NT2/D1 (cell line): ENCODE results near the gene LRRTM2.

Experiments
- SUZ12 ChIP-seq: IDR thresholded peaks from 2 replicates; pipeline ENCODE4 v1.6.1; 2011; ENCODE audit not compliant: insufficient read length, insufficient read depth; ENCODE audit errors: extremely low read depth
- YY1 ChIP-seq: IDR thresholded peaks from 2 replicates; pipeline ENCODE4 v1.6.1; 2011; ENCODE audit not compliant: insufficient read length, insufficient read depth
- ZNF274 ChIP-seq: IDR thresholded peaks from 2 replicates; pipeline ENCODE4 v1.6.1; 2011; ENCODE audit warnings: mild to moderate bottlenecking, low read depth, low read length

- TF ChIP-seq ZNF274, result no peak
- TF ChIP-seq YY1, result no peak
- TF ChIP-seq SUZ12, result no peak
Measured at GRCh38 chr5:138831703-138832102, 43.4 kb downstream of the LRRTM2 start.
